Measurements from ENCODE around the gene CALHM2. TPM values are rescaled to one million over a fixed set of nuclear protein-coding genes. Genes with fewer than 3 reads are reported as not detected.

CALHM2 gene
- polyA plus RNA-seq: 8.4 TPM
- long read RNA-seq, donor 1: 0 reads
- long read RNA-seq, donor 2, partial matches to known transcripts: 0 of 2 reads
- long read RNA-seq, donor 2, other reads (novel, unspliced or antisense): 0 of 2 reads
- long read RNA-seq, donor 3: 0 reads
- long read RNA-seq, donor 4: 0 reads
- long read RNA-seq, donor 5: 0 reads
- long read RNA-seq, donor 6, partial matches to known transcripts: 5 of 7 reads
- long read RNA-seq, donor 6, other reads (novel, unspliced or antisense): 0 of 7 reads
- long read RNA-seq, donor 7, partial matches to known transcripts: 0 of 3 reads
- long read RNA-seq, donor 7, other reads (novel, unspliced or antisense): 0 of 3 reads
- long read RNA-seq, donor 8: 0 reads
- long read RNA-seq, donor 9, partial matches to known transcripts: 0 of 1 reads
- long read RNA-seq, donor 9, other reads (novel, unspliced or antisense): 0 of 1 reads
- long read RNA-seq, donor 10, partial matches to known transcripts: 0 of 1 reads
- long read RNA-seq, donor 10, other reads (novel, unspliced or antisense): 0 of 1 reads
- long read RNA-seq, donor 11, partial matches to known transcripts: 0 of 3 reads
- long read RNA-seq, donor 11, other reads (novel, unspliced or antisense): 0 of 3 reads

- Histone ChIP-seq H3K4me3 (ENCODE audit: low read length) (peak within 1 kb of the TSS; percentile 62), H3K4me1 (ENCODE audit: control insufficient read depth, insufficient read depth, low read length) (peaks cover 7% of the 10 kb centered on the region), H3K36me3 (ENCODE audit: control insufficient read depth, insufficient read depth, low read length) (peaks cover 18% of the 10 kb centered on the region), H3K9me3 (ENCODE audit: control insufficient read depth, low read depth, low read length) (peaks cover 3% of the 10 kb centered on the region), H3K27me3 (ENCODE audit: control insufficient read depth, insufficient read depth, low read length) (peaks cover 2% of the 10 kb centered on the region), H3K27ac (ENCODE audit: low read length) (peak within 1 kb of the TSS; percentile 32)
- peak in 1 of 2 donors; percentile 60 for DNase-seq
- WGBS (ENCODE audit: insufficient coverage, low lambda C conversion rate): no CpG with 5 or more reads among the region's 32 CpGs
These were observed at the start of gene CALHM2 for GRCh38 chr10:103451831-103452505. Gene CALHM2 (minus strand): TSS chr10:103452370. CDS start chr10:103449941, 2,429 bp downstream.

GRCh38 chr10:103501186-103501585, 49.0 kb upstream of the CALHM2 start:
- H3K9me3 ChIP-seq (ENCODE audit: control insufficient read depth, low read depth, low read length): no peaks in the 10 kb centered on the region
- no peak overlapping the region for H3K27ac ChIP-seq (ENCODE audit: low read length)
- H3K4me3 ChIP-seq (ENCODE audit: low read length): no peak overlapping the region
- DNase-seq: no peak
- H3K36me3 ChIP-seq (ENCODE audit: control insufficient read depth, insufficient read depth, low read length): no peaks in the 10 kb centered on the region
- peaks cover 2% of the 10 kb centered on the region for H3K27me3 ChIP-seq (ENCODE audit: control insufficient read depth, insufficient read depth, low read length)
- peaks cover 33% of the 10 kb centered on the region for H3K4me1 ChIP-seq (ENCODE audit: control insufficient read depth, insufficient read depth, low read length)
- no CpG with 5 or more reads among the region's 3 CpGs for whole genome bisulfite sequencing (ENCODE audit: insufficient coverage, low lambda C conversion rate)

GRCh38 chr10:103500481-103500880, 48.3 kb upstream of the CALHM2 start:
- H3K4me1 ChIP-seq (ENCODE audit: control insufficient read depth, insufficient read depth, low read length): peaks cover 29% of the 10 kb centered on the region
- no CpG with 5 or more reads among the region's 6 CpGs for WGBS (ENCODE audit: insufficient coverage, low lambda C conversion rate)

GRCh38 chr10:103499881-103500280, 47.7 kb upstream of the CALHM2 start:
- peak in 1 of 2 donors; percentile 80 for DNase-seq
- Histone ChIP-seq H3K27me3 (ENCODE audit: control insufficient read depth, insufficient read depth, low read length) (peaks cover 6% of the 10 kb centered on the region), H3K27ac (ENCODE audit: low read length) (no peak overlapping the region), H3K4me3 (ENCODE audit: low read length) (no peak overlapping the region), H3K9me3 (ENCODE audit: control insufficient read depth, low read depth, low read length) (no peaks in the 10 kb centered on the region), H3K36me3 (ENCODE audit: control insufficient read depth, insufficient read depth, low read length) (no peaks in the 10 kb centered on the region), H3K4me1 (ENCODE audit: control insufficient read depth, insufficient read depth, low read length) (peaks cover 28% of the 10 kb centered on the region)
- 100% methylated on average over 1 of the region's 7 CpGs for WGBS (ENCODE audit: insufficient coverage, low lambda C conversion rate)

More at GRCh38 chr10:103500481-103500880, 48.3 kb upstream of the CALHM2 start:
- Histone ChIP-seq H3K36me3 (ENCODE audit: control insufficient read depth, insufficient read depth, low read length) (no peaks in the 10 kb centered on the region), H3K9me3 (ENCODE audit: control insufficient read depth, low read depth, low read length) (no peaks in the 10 kb centered on the region), H3K4me3 (ENCODE audit: low read length) (no peak overlapping the region), H3K27ac (ENCODE audit: low read length) (no peak overlapping the region), H3K27me3 (ENCODE audit: control insufficient read depth, insufficient read depth, low read length) (peaks cover 2% of the 10 kb centered on the region)
- no peak for DNase-seq

- H3K4me3 ChIP-seq (ENCODE audit: low read length): no peak overlapping the region
- no peaks in the 10 kb centered on the region for H3K36me3 ChIP-seq (ENCODE audit: control insufficient read depth, insufficient read depth, low read length)
- H3K4me1 ChIP-seq (ENCODE audit: control insufficient read depth, insufficient read depth, low read length): peaks cover 26% of the 10 kb centered on the region
- peaks cover 13% of the 10 kb centered on the region for H3K27me3 ChIP-seq (ENCODE audit: control insufficient read depth, insufficient read depth, low read length)
- no CpG with 5 or more reads among the region's 5 CpGs for WGBS (ENCODE audit: insufficient coverage, low lambda C conversion rate)
- peak in 1 of 2 donors; percentile 43 for DNase-seq
- H3K27ac ChIP-seq (ENCODE audit: low read length): peak overlapping the region; percentile 29
- no peaks in the 10 kb centered on the region for H3K9me3 ChIP-seq (ENCODE audit: control insufficient read depth, low read depth, low read length)
These were observed 46.9 kb upstream of the CALHM2 start for GRCh38 chr10:103498936-103499638.

- whole genome bisulfite sequencing (ENCODE audit: insufficient coverage, low lambda C conversion rate): no CpG with 5 or more reads among the region's 8 CpGs
- Histone ChIP-seq H3K27me3 (ENCODE audit: control insufficient read depth, insufficient read depth, low read length) (peaks cover 16% of the 10 kb centered on the region), H3K9me3 (ENCODE audit: control insufficient read depth, low read depth, low read length) (no peaks in the 10 kb centered on the region), H3K27ac (ENCODE audit: low read length) (no peak overlapping the region), H3K4me1 (ENCODE audit: control insufficient read depth, insufficient read depth, low read length) (peaks cover 32% of the 10 kb centered on the region), H3K36me3 (ENCODE audit: control insufficient read depth, insufficient read depth, low read length) (no peaks in the 10 kb centered on the region), H3K4me3 (ENCODE audit: low read length) (no peak overlapping the region)
- DNase-seq: no peak
These were observed 45.2 kb upstream of the CALHM2 start for GRCh38 chr10:103497161-103497915.

- Histone ChIP-seq H3K36me3 (ENCODE audit: control insufficient read depth, insufficient read depth, low read length) (no peaks in the 10 kb centered on the region), H3K27ac (ENCODE audit: low read length) (no peak overlapping the region), H3K4me3 (ENCODE audit: low read length) (peak overlapping the region; percentile 59), H3K9me3 (ENCODE audit: control insufficient read depth, low read depth, low read length) (no peaks in the 10 kb centered on the region), H3K4me1 (ENCODE audit: control insufficient read depth, insufficient read depth, low read length) (peaks cover 36% of the 10 kb centered on the region), H3K27me3 (ENCODE audit: control insufficient read depth, insufficient read depth, low read length) (peaks cover 16% of the 10 kb centered on the region)
- WGBS (ENCODE audit: insufficient coverage, low lambda C conversion rate): no CpG with 5 or more reads among the region's 3 CpGs
- no peak for DNase-seq
These were observed 43.2 kb upstream of the CALHM2 start for GRCh38 chr10:103495321-103495720.

GRCh38 chr10:103493916-103494877, 42.0 kb upstream of the CALHM2 start:
- Histone ChIP-seq H3K4me3 (ENCODE audit: low read length) (peak overlapping the region; percentile 59), H3K27me3 (ENCODE audit: control insufficient read depth, insufficient read depth, low read length) (peaks cover 16% of the 10 kb centered on the region), H3K36me3 (ENCODE audit: control insufficient read depth, insufficient read depth, low read length) (no peaks in the 10 kb centered on the region), H3K27ac (ENCODE audit: low read length) (peak overlapping the region; percentile 20), H3K9me3 (ENCODE audit: control insufficient read depth, low read depth, low read length) (no peaks in the 10 kb centered on the region), H3K4me1 (ENCODE audit: control insufficient read depth, insufficient read depth, low read length) (peaks cover 28% of the 10 kb centered on the region)
- WGBS (ENCODE audit: insufficient coverage, low lambda C conversion rate): no CpG with 5 or more reads among the region's 92 CpGs
- DNase-seq: peak in 1 of 2 donors; percentile 61
